OCI-LY1 (cell line): ENCODE measurements around the gene ARL6IP4.

Experiments used
- H2AFZ ChIP-seq: fragments of 200-600 bp; sonication (generic), shearing (Covaris generic); 2 replicates; pipeline ENCODE4 v1.6.0; 2014; ENCODE audit warnings: antibody characterized with exemption, mild to moderate bottlenecking, low read length
- H3F3A ChIP-seq: fragments of 200-600 bp; sonication (generic), shearing (Covaris generic); 2 replicates; pipeline ENCODE4 v1.6.0; 2014; ENCODE audit warnings: mild to moderate bottlenecking, antibody characterized with exemption, low read length, moderate library complexity; ENCODE audit not compliant: insufficient read depth
- H3K27ac ChIP-seq: fragments of 200-600 bp; sonication (generic); 2 replicates; pipeline ENCODE4 v1.5.1; 2014; ENCODE audit warnings: low read length, mixed run types, mild to moderate bottlenecking, low read depth; ENCODE audit not compliant: poor library complexity, severe bottlenecking
- H3K27me3 ChIP-seq: fragments of 200-600 bp; sonication (generic); 2 replicates; pipeline ENCODE4 v1.6.0; 2014; ENCODE audit warnings: antibody characterized with exemption, mild to moderate bottlenecking, low read length, moderate library complexity; ENCODE audit not compliant: insufficient read depth
- H3K36me3 ChIP-seq: fragments of 200-600 bp; sonication (generic); 2 replicates; pipeline ENCODE4 v1.6.1; 2014; ENCODE audit warnings: mild to moderate bottlenecking, antibody characterized with exemption, low read length, moderate library complexity, mixed read lengths; ENCODE audit not compliant: insufficient read depth
- H3K4me1 ChIP-seq: fragments of 200-600 bp; sonication (generic); 2 replicates; pipeline ENCODE4 v1.5.1; 2014; ENCODE audit warnings: mild to moderate bottlenecking, low read length, moderate library complexity; ENCODE audit not compliant: insufficient read depth, severe bottlenecking
- H3K4me2 ChIP-seq: fragments of 200-600 bp; sonication (generic), shearing (Covaris generic); 2 replicates; pipeline ENCODE4 v1.6.1; 2014; ENCODE audit warnings: low read length
- H3K4me3 ChIP-seq: fragments of 200-600 bp; sonication (generic); 2 replicates; pipeline ENCODE4 v1.5.1; 2014; ENCODE audit warnings: low read length, low read depth, mild to moderate bottlenecking, mixed read lengths; ENCODE audit not compliant: poor library complexity, severe bottlenecking
- H3K79me2 ChIP-seq: fragments of 200-600 bp; shearing (Covaris generic); 2 replicates; pipeline ENCODE4 v1.6.1; 2016; ENCODE audit warnings: mixed run types, low read length, mixed read lengths; ENCODE audit not compliant: insufficient read depth
- H3K9ac ChIP-seq: fragments of 200-600 bp; sonication (generic), shearing (Covaris generic); 2 replicates; pipeline ENCODE4 v1.6.1; 2014; ENCODE audit warnings: mild to moderate bottlenecking, low read length, mixed read lengths
- H3K9me2 ChIP-seq: fragments of 200-600 bp; sonication (generic), shearing (Covaris generic); 2 replicates; pipeline ENCODE4 v1.6.1; 2014; ENCODE audit warnings: low read depth, mild to moderate bottlenecking, low read length, mixed read lengths
- H3K9me3 ChIP-seq: fragments of 200-600 bp; shearing (Covaris generic); 2 replicates; pipeline ENCODE4 v1.6.1; 2014; ENCODE audit warnings: low read length, mixed read lengths
- H4K20me1 ChIP-seq: fragments of 200-600 bp; sonication (generic), shearing (Covaris generic); 2 replicates; pipeline ENCODE4 v1.6.0; 2016; ENCODE audit warnings: mild to moderate bottlenecking, low read length; ENCODE audit not compliant: insufficient read depth
- EZH2 ChIP-seq: fragments of 200-600 bp; sonication (generic), shearing (Covaris generic); IDR thresholded peaks from 2 replicates; pipeline ENCODE4 v1.8.0; 2017; ENCODE audit warnings: borderline replicate concordance, mixed run types, mild to moderate bottlenecking, antibody characterized with exemption, low read length, moderate library complexity, mixed read lengths
- TF ChIP-seq, protein P1 (sequence below): fragments of 200-600 bp; sonication (generic), shearing (Covaris generic); IDR thresholded peaks from 2 replicates; pipeline ENCODE4 v1.5.1; 2017; ENCODE audit warnings: mild to moderate bottlenecking, antibody characterized with exemption, low read length, moderate library complexity, mixed read lengths

The ARL6IP4 gene

DNA sequence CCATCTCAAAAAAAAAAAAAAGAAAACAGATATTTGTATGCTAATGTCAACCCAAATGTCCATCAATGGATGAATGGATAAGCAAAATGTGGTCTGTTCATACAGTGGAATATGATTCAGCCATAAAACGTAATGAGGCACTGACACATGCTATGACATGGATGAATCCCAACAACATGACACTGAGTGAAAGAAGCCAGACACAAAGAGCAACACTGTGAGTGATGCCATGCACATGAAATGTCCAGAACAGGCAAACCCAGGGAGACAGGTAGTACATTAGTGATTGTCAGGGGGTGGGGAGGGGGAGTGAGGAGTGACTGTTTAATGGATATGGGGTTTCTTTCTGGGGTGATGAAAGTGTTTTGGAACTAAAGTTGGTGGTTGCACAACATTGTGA lies 50.2 kb downstream of the ARL6IP4 start:
- Histone ChIP-seq H3K79me2 (no peaks in the 10 kb centered on the region), H3K4me3 (no peak overlapping the region), H3K27ac (no peak overlapping the region), H3K4me1 (no peaks in the 10 kb centered on the region), H3K36me3 (peaks cover 89% of the 10 kb centered on the region), H3K27me3 (no peaks in the 10 kb centered on the region), H3K9ac (no peak overlapping the region), H4K20me1 (no peaks in the 10 kb centered on the region), H3K4me2 (no peak overlapping the region), H3K9me3 (no peaks in the 10 kb centered on the region), H3F3A (no peaks in the 10 kb centered on the region), H2AFZ (no peak overlapping the region), H3K9me2 (no peaks in the 10 kb centered on the region)
- TF ChIP-seq, protein P1, sequence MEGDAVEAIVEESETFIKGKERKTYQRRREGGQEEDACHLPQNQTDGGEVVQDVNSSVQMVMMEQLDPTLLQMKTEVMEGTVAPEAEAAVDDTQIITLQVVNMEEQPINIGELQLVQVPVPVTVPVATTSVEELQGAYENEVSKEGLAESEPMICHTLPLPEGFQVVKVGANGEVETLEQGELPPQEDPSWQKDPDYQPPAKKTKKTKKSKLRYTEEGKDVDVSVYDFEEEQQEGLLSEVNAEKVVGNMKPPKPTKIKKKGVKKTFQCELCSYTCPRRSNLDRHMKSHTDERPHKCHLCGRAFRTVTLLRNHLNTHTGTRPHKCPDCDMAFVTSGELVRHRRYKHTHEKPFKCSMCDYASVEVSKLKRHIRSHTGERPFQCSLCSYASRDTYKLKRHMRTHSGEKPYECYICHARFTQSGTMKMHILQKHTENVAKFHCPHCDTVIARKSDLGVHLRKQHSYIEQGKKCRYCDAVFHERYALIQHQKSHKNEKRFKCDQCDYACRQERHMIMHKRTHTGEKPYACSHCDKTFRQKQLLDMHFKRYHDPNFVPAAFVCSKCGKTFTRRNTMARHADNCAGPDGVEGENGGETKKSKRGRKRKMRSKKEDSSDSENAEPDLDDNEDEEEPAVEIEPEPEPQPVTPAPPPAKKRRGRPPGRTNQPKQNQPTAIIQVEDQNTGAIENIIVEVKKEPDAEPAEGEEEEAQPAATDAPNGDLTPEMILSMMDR, result no peak
- TF ChIP-seq EZH2, result no peak

DNA sequence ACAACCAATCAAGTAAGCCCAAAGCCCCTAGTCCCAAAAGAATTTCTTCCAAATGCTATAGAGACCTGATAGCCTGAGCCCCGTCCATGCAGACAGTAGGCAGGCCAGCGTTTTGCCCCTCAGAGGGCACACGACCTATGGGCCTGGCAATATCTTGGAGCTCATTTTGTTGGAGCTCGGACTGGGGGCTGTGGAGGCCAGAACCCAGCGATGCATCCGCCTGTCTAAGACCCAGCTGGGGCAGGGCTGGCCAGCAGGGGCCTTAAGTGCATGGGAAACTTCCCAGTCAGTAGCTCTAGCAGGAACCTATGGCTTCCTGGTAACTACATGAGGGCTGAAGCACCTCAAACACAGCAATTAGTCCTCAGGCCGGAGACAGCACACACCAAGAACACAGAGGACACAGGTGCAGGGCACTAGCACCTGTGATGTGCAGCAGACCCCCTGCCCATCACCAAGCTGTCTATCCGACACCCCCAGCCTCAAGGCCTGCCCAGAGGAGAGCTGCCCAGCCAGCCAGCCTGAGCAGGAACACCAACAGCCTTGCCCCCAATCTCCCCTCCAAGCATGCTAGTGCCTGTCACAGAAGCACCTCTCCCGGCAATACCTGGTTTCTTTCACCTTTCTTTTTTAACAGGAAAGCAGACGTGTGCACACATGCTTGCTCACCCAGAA lies 50.8 kb downstream of the ARL6IP4 start:
- Histone ChIP-seq H4K20me1 (no peaks in the 10 kb centered on the region), H3K4me2 (no peak overlapping the region), H3K27ac (no peak overlapping the region), H3K4me1 (no peaks in the 10 kb centered on the region), H3K9ac (no peak overlapping the region), H2AFZ (no peak overlapping the region), H3F3A (no peaks in the 10 kb centered on the region), H3K36me3 (peaks cover 87% of the 10 kb centered on the region), H3K9me2 (no peaks in the 10 kb centered on the region), H3K79me2 (no peaks in the 10 kb centered on the region), H3K4me3 (no peak overlapping the region), H3K9me3 (no peaks in the 10 kb centered on the region), H3K27me3 (no peaks in the 10 kb centered on the region)
- TF ChIP-seq EZH2, result no peak
- TF ChIP-seq, protein P1, result no peak
